GM12801 (cell line): ENCODE results near the gene TBC1D19.

Source experiments
- TF ChIP-seq, protein P1 (sequence below): IDR thresholded peaks from one replicate; pipeline ENCODE4 v1.5.1; 2011; ENCODE audit warnings: control low read depth; ENCODE audit not compliant: insufficient read length; ENCODE audit errors: extremely low read depth

Gene TBC1D19

GRCh38 chr4:26663888-26664287 lies 80.0 kb downstream of the TBC1D19 start:
- TF ChIP-seq, protein P1, sequence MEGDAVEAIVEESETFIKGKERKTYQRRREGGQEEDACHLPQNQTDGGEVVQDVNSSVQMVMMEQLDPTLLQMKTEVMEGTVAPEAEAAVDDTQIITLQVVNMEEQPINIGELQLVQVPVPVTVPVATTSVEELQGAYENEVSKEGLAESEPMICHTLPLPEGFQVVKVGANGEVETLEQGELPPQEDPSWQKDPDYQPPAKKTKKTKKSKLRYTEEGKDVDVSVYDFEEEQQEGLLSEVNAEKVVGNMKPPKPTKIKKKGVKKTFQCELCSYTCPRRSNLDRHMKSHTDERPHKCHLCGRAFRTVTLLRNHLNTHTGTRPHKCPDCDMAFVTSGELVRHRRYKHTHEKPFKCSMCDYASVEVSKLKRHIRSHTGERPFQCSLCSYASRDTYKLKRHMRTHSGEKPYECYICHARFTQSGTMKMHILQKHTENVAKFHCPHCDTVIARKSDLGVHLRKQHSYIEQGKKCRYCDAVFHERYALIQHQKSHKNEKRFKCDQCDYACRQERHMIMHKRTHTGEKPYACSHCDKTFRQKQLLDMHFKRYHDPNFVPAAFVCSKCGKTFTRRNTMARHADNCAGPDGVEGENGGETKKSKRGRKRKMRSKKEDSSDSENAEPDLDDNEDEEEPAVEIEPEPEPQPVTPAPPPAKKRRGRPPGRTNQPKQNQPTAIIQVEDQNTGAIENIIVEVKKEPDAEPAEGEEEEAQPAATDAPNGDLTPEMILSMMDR, result no peak

DNA sequence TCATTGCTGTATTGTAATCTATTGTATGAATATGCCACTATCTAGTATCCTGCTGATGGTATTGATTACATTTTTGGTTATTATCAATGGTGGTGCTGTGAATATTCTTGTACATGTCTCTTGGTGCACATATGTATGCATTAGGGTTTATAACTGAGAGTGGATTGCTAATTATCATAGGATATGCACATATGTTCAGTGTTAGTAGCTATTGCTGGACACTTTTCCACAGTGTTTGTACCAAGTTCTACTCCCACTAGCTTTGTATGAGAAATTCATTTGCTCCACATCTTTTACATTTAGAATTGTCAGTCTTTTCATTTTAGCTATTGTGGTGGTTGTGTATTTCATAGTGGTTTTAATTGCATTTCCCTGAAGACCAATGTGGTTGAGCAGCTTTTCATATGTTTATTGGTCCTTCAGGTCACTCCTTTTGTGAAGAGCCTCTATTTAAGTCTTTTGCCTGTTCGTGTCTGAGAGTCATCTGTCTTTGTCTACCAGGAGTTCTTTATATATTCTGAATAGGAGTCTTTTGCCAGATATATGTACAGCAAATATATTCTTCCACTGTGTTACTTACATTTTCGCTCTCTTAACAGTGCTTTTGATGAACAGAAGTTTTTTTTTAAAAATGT lies 87.1 kb downstream of the TBC1D19 start:
- TF ChIP-seq, protein P1, result no peak

DNA sequence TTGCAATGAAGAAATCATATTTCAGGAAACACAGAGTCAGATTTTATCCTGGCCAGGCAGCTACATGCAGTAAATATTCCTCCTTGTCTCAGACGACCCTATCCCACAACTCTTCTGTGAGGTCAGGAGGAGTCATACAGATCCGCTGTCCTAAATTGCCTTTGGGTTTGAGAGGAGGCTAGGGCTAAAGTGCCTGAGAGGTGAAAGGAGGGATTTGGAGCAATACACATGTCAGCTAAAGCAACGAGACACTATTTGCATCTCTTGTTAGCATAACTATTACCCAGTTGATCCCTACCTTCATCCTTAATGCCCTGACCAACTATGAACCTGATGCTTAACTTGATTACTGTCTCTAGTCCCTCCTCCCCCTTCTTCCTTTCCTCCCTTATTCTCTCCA lies 98.6 kb downstream of the TBC1D19 start:
- TF ChIP-seq, protein P1, result no peak

GRCh38 chr4:26685250-26685649 lies 101.4 kb downstream of the TBC1D19 start:
- TF ChIP-seq, protein P1, result no peak

DNA sequence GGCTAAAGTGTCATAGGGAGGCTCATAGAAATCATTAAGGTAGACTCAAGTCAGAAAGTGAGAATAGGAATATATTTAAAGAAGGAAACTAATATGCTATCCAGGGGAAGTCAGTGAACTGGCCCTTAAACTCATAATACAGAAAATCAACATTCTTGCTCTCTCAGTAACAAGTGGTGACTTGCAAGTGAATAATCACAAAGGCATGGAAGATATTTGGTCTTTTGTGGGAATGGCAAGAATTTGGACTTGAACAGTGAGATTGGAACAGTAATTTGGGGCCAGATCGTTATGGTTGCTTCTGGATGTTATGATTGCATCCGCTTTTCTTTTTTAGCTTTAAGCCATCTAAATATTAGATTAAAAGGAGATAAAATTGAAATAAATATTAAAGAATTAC lies 103.8 kb downstream of the TBC1D19 start:
- TF ChIP-seq, protein P1, result no peak

DNA sequence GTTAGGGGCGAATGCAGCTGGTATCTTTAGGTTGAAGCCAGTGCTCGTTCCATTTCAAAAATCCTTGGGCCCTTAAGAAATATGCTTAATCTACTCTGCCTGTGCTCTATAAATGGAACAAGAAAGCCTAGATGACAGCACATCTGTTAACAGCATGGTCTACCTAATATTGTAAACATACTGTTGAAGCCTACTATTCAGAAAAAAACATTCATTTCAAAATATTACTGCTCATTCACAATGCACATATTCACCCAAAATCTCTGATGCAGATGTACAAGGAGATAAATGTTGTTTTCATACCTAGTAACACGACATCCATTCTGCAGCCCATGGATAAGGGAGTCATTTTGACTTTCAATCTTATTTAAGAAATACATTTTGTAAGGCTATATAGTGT lies 106.6 kb downstream of the TBC1D19 start:
- TF ChIP-seq, protein P1, result no peak

DNA sequence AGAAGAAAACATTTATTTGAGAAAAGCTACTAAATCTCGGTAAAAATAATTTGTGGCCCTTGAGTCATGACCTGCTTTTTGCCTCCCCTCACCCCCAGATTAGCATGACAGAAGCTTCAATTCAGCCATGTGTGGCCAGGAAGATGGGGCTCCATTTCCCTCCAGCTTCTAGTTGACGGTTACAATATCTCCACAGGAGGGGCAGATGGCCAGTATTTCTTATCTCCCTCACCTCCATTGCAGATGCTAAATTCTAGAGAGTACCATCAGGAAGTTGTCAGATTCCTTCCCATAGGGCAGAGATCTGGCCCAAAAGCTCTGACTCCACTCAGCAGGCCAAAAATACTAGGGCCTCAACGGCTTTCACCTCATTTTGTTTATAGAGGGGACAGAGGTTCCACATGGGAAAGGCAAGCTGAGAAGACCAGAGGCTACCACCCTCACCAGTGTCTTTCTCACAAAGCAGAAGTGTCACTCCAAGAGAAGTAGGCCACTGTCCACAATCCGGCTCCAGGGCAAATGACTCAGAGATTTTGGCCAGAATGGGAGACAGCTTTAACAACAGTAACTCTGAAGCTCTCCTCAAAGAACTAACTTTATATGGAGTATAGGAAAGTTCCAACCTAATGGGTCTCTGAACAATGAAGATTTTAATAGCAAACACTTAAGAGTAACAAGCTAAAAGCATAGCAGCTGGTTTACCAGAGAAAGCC lies 108.3 kb downstream of the TBC1D19 start:
- TF ChIP-seq, protein P1, result no peak
